ENCODE measurements around the gene ARF5.

GRCh38 chr7:127635659-127636285, 47.6 kb downstream of the ARF5 start:
- no peak for TF ChIP-seq SP1 (IDR thresholded peaks at IDR 0.05)
- TF ChIP-seq ARNT (IDR thresholded peaks at IDR 0.05): no peak
- no peak for TF ChIP-seq FOXK2 (IDR thresholded peaks at IDR 0.05)
- no peak for TF ChIP-seq SUZ12 (IDR thresholded peaks at IDR 0.05)
- TF ChIP-seq FOXA1 (IDR thresholded peaks at IDR 0.05): no peak
- no peak for TF ChIP-seq BHLHE40 (IDR thresholded peaks at IDR 0.05; ENCODE audit: borderline replicate concordance)

All from HEK293T (cell line).